Measurements from ENCODE around the gene PARP2. TPM values are rescaled to one million over a fixed set of nuclear protein-coding genes. Genes with fewer than 3 reads are reported as not detected.

Gene PARP2
- total RNA-seq, 2 experiments from 2014 or later = 46.3 to 47.3 TPM

GRCh38 chr14:20400965-20401593, 57.6 kb downstream of the PARP2 start:
- Mint-ChIP-seq H3K27ac (peak overlapping the region; percentile 95), H3K4me1 (ENCODE audit: low read depth) (peaks cover 30% of the 10 kb centered on the region), H3K4me3 (peak overlapping the region; percentile 52), H3K36me3 (peaks cover 50% of the 10 kb centered on the region), H3K9me3 (no peaks in the 10 kb centered on the region), H3K27me3 (no peaks in the 10 kb centered on the region)
- CTCF ChIA-PET = interaction anchor here (0.8 to 1.8 kb wide), 6 partner anchors 13 to 290 kb away, joined by 3 to 10 read pairs (median 6); partner anchors contain the start of gene TEP1
- POLR2A ChIA-PET = interaction anchor here (1.0 to 3.1 kb wide), 6 partner anchors 12 to 68 kb away, joined by 3 to 26 read pairs (median 5); partner anchors contain the start of genes PARP2, PIP4P1, PNP and TEP1
- intact Hi-C loops (cut with micrococcal nuclease) = loop anchor here (1.0 to 2.0 kb wide), 8 partner anchors 12 to 208 kb away; partner anchors contain the start of genes APEX1, CCNB1IP1, PARP2 and PIP4P1
- DNase-seq = peak; percentile 43

- Mint-ChIP-seq H3K36me3 (peaks cover 51% of the 10 kb centered on the region), H3K4me1 (ENCODE audit: low read depth) (peaks cover 37% of the 10 kb centered on the region), H3K27me3 (no peaks in the 10 kb centered on the region), H3K4me3 (no peak overlapping the region), H3K9me3 (no peaks in the 10 kb centered on the region), H3K27ac (peak overlapping the region; percentile 23)
- CTCF ChIA-PET = interaction anchor here (0.9 kb wide), 1 partner anchor 12 kb away, joined by 4 read pairs; no protein-coding TSS in a partner anchor
- intact Hi-C loops (cut with micrococcal nuclease) = no loop called here
- POLR2A ChIA-PET = interaction anchor here (1.9 to 3.1 kb wide), 2 partner anchors 51 to 61 kb away, joined by 7 to 26 read pairs; partner anchors contain the start of genes APEX1, OSGEP and PARP2
- no peak for DNase-seq
Observed at GRCh38 chr14:20403521-20403920, 60.1 kb downstream of the PARP2 start.

Other genes with a start within 250 kb of the PARP2 start
- gene OR4K17, start 232.9 kb upstream of the PARP2 start, total RNA-seq = not detected
- not detected for gene OR4N5, start 204.8 kb upstream of the PARP2 start, total RNA-seq
- gene OR11G2, start 152.7 kb upstream of the PARP2 start, total RNA-seq = not detected
- gene OR11H6, start 119.9 kb upstream of the PARP2 start, total RNA-seq = not detected
- not detected for gene OR11H7, start 114.7 kb upstream of the PARP2 start, total RNA-seq
- not detected for gene OR11H4, start 104.3 kb upstream of the PARP2 start, total RNA-seq
- 10 to 100 TPM; 19.0 to 22.7 TPM for gene TTC5, start 37.7 kb upstream of the PARP2 start, total RNA-seq
- gene CCNB1IP1, start 10.4 kb upstream of the PARP2 start, total RNA-seq = 10 to 100 TPM; 70.2 to 77.4 TPM
- 10 to 100 TPM; 47.1 to 49.3 TPM for gene TEP1, start 69.9 kb downstream of the PARP2 start, total RNA-seq
- under 1 TPM in 1 of 2 experiments, not detected in 1; 0.12 TPM for gene KLHL33, start 92.5 kb downstream of the PARP2 start, total RNA-seq
- gene OSGEP, start 111.2 kb downstream of the PARP2 start, total RNA-seq = 10 to 100 TPM; 39.2 to 41.0 TPM
- 100 to 1,000 TPM; 186 to 193 TPM for gene APEX1, start 111.6 kb downstream of the PARP2 start, total RNA-seq
- gene PIP4P1, start 117.8 kb downstream of the PARP2 start, total RNA-seq = 10 to 100 TPM; 31.1 to 35.2 TPM
- 100 to 1,000 TPM; 178 to 179 TPM for gene PNP, start 125.8 kb downstream of the PARP2 start, total RNA-seq
- gene RNASE10, start 161.9 kb downstream of the PARP2 start, total RNA-seq = under 1 TPM; 0.19 to 0.27 TPM
- gene RNASE9, start 217.4 kb downstream of the PARP2 start, total RNA-seq = not detected
- not detected for gene RNASE11, start 244.4 kb downstream of the PARP2 start, total RNA-seq
- not detected for gene RNASE12, start 247.7 kb downstream of the PARP2 start, total RNA-seq